GM13976 (cell line): ENCODE results near the gene DCAF10.
"Not testable (repeated sequence)": the region's sequence is repeated elsewhere in the genome, so short reads cannot be mapped to it uniquely, and the experiment has no call there.

Experiments
- DNase-seq: peaks from one replicate; pipeline ENCODE4 v3.0.0; 2012; ENCODE audit warnings: low spot score
- in situ Hi-C: fragments of 300-500 bp; cut with MboI; formaldehyde crosslinking; loops from one replicate; pipeline ENCODE4 v1.12.0; 2022; ENCODE audit warnings: low sequenced_read_pairs, mixed read lengths, inconsistent platforms; ENCODE audit not compliant: unreplicated experiment
- TF ChIP-seq, protein P1 (sequence below): IDR thresholded peaks from 2 replicates; pipeline ENCODE4 v1.5.1; 2012; ENCODE audit warnings: borderline replicate concordance, mild to moderate bottlenecking; ENCODE audit not compliant: insufficient read depth; ENCODE audit errors: extremely low read depth, missing control alignments, control extremely low read depth

DCAF10 gene

DNA sequence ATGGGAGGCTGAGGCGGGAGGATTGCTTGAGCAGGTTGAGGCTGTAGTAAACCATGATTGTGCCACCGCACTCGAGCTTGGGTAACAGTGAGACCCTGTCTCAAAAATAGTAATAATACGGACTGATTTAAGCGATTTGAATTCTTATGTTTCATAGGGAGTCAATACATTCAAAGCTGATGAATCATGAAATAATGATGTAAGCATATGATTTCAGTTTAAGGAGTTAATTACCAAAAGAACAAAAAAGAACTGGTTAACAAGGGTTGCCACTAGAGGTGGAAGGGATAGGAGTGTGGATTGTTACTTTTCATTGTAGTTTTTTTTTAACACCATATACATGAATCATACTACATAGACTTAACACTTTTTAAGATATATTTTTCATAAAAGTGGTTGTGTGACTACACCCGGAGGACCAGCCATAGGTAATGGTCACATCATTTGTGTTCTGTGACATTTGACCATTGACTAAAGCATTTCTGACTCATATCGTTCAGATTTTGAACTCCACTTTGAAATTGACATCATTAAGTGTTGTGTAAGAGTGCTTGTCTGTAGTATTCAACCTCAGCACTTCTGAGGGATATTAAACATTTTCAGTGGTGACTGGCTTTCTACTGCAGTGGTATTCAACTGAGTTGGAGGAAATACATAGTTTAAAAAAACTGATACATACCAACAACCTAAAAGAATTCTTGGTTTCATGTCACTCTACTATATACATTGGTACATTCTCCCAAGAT is 40.0 kb upstream of the DCAF10 start:
- no peak for DNase-seq
- TF ChIP-seq, protein P1, sequence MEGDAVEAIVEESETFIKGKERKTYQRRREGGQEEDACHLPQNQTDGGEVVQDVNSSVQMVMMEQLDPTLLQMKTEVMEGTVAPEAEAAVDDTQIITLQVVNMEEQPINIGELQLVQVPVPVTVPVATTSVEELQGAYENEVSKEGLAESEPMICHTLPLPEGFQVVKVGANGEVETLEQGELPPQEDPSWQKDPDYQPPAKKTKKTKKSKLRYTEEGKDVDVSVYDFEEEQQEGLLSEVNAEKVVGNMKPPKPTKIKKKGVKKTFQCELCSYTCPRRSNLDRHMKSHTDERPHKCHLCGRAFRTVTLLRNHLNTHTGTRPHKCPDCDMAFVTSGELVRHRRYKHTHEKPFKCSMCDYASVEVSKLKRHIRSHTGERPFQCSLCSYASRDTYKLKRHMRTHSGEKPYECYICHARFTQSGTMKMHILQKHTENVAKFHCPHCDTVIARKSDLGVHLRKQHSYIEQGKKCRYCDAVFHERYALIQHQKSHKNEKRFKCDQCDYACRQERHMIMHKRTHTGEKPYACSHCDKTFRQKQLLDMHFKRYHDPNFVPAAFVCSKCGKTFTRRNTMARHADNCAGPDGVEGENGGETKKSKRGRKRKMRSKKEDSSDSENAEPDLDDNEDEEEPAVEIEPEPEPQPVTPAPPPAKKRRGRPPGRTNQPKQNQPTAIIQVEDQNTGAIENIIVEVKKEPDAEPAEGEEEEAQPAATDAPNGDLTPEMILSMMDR = no peak
- in situ Hi-C loops = no loop called here

DNA sequence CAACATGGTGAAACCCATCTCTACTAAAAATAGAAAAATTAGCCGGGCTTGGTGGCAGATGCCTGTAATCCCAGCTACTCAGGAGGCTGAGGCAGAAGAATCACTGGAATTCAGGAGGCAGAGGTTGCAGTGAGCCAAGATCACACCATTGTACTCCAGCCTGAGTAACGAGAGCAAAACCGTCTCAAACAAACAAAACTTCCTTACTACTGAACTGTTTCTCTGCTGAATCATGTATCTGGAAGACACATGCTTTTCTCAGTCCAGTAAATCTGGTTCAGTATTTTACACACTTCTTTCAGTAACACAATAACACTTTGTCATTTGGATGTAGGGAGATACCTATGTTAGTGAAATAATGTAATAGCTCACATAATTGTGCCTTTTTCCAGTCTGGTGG is 39.1 kb upstream of the DCAF10 start:
- TF ChIP-seq, protein P1 = no peak
- DNase-seq = no peak
- in situ Hi-C loops = no loop called here

DNA sequence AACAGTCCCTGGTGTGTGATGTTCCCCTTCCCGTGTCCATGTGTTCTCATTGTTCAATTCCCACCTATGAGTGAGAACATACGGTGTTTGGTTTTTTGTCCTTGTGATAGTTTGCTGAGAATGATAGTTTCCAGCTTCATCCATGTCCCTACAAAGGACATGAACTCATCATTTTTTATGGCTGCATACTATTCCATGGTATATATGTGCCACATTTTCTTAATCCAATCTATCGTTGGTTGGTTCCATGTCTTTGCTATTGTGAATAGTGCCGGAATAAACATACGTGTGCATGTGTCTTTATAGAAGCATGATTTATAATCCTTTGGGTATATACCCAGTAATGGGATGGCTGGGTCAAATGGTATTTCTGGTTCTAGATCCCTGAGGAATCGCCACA is 35.3 kb upstream of the DCAF10 start:
- in situ Hi-C loops, DNase-seq: not testable (repeated sequence)

DNA sequence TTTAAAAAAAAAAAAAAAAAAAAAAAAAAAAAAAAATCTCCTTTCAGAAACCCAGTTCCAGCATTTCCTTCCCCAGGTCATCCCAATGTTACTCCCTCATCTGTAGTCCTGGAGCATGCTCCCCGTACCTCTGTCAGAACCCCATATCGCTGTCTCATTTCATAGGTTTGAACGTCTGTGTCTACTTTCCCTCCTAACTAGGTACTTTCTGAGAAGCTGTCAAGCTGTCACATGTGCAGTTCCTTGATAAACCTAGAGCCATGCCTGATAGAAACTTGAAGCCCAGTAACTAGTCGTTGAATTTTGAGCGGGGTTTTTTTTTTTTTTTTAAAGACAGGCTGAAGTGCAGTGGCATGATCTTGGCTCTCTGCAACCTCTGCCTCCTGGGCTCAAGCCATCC is 31.3 kb upstream of the DCAF10 start:
- TF ChIP-seq, protein P1 = no peak
- DNase-seq = no peak
- in situ Hi-C loops = no loop called here

DNA sequence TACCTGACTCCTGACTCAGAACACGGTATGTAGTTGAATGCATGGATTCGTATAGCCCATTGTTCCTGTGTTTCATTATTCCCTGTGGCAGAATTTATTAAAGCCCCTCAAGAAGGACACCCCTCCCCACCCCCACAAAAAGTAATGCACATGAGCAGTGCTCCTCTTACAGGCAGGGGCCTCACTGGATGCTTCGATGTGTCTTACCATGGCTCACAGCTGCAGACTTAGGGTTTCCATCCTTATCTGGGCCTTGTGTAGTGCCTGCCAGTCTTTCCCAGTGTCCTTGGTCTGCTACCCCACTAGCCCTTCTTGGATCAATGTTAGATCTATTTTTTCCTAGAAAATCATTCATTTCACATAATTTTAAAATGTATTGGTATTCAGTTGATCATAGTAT is 30.6 kb upstream of the DCAF10 start:
- DNase-seq = no peak
- TF ChIP-seq, protein P1 = no peak
- in situ Hi-C loops = no loop called here

DNA sequence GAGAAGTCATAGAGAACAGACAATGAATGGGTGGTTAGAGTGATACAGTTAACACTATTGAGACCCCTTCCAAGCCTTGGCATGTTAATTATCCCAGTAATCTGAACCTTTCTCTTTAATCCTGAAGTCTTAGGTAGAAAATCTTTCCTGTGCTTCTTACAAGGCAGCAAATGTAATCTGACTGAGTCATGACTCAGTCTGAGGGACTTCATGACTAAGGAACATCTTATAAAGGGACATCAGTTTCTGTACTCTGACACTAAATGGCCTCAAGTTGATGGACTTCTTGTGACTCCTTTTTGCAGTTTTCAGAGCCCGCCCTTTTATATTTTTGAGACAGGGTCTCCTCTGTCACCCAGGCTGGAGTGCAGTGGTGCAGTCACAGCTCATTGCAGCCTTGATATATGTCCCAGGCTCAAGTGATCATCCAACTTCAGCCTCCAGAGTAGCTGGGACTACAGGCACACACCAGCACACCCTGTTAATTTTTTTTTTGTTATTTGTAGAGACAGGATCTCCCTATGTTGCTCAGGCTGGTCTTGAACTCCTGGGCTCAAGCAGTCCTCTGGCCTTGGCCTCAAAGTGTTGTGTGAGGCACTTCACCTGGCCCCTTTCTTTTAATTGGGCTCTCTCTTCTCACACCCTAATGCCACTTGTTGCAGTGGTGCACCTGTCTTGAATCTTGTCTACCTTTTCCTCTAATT is 25.2 kb upstream of the DCAF10 start:
- no peak for DNase-seq
- TF ChIP-seq, protein P1 = no peak
- in situ Hi-C loops = no loop called here

DNA sequence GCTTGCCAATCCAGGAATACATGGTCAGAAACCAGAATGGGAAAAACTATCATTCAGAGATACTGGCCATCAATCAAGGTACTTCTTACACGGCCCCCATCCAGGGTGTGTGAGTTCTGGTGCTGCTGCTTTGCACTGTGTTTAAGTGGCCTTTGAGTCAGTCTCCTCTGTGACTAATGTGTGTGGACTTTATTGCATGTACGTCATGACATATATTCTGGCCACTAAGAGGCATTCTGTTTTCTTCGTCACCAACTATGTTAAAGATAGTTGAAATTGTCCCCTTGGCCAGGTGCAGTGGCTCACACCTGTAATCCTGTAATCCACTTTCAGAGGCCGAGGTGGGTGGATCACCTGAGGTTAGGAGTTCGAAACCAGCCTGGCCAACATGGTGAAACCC is 24.3 kb upstream of the DCAF10 start:
- TF ChIP-seq, protein P1 = no peak
- DNase-seq = no peak
- in situ Hi-C loops = no loop called here
